Measurements from ENCODE around the gene LYRM9.
A peak's percentile ranks its signal among the peaks of the same experiment; 100 is the strongest.
"Not testable (repeated sequence)": the region's sequence is repeated elsewhere in the genome, so short reads cannot be mapped to it uniquely, and the experiment has no call there.

The LYRM9 gene

DNA sequence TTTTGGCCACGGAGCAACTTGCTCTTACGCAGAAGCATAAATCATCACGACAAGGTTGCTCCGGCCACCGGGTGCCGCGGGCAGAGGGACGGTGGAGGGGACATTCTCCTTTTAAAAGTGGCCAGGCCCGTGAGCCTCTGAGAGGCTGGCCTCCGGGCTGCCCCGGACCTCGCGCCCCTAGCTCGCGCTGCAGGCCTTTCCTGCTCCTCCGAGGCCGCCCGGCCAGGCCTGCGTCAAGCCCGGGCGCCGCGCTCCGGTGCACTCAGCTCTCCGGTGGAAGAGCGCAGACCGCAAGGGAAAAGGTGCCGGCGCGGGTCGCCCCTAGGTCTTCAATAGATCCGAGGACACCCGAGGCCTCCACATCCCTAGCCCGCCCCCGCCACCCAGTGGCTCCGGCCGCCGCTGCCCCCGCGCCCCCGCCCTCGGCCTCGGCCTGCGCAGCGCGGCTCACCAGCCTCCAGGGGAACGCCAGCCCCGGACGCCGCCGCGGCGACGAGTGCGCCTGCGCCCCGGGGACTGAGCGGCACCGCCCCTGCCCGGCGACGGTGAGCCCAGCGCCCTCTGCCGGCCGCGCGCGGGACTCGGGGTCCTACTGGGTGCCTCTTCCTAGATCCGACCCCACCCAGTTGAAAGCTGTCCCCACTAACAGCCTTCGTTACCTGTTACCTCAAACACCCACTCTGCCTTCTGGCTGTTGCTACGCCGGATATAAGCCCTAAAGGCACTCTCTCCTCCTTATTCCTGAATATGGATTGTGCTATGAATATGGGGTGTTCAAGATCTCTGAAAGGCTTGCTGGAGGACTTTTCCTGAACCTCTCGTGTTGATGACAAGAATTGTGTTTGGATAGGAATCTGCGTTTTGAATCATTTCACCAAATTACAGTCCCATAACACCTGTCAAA is at the start of gene LYRM9:
LYRM9 (minus strand) TSS at position 500 of the 904 bp plus-strand sequence. CDS start 10,671 bp downstream, outside the sequence.
- peak; percentile 31 for DNase-seq

DNA sequence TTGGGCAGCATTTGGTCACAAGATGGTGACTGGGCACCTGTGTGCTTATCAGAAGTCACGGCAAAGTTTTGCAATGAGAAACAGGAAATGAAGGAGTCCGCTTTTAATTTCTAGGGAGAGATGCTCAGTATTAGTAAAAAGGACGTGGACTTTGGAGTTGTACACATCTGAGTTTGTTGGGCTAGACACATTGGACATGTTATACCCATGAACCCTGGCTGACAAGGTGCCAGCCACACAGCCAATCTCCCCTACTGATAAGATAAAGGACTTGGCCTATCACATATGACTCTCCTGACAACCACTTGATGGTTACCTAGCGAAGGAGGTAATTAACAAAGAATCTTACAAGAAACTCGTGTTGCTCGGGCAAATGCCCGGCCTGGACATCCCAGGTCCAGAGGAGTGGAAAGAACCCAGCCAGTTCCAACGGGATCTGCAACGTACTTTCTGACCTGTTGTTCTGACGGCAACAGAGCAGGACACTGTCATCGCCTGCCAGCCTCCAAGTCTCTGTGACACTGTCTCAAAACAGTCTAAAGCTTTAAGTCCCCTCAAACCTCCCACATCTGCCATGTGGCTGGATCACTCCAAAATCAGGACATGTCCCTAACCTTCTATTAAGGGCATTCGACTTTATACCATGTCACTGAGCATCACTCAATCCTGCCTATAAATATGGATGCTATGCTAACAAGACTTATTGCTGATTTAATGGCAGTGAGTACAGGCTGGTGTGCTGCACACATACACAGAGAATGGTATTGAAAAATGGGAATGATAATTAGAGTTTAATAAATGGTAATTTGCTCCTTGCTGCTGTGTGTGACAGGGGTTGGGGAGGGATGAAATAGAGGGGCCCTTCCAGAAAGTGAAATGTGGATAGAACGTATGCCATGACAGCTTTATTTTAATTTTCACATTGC is 47.6 kb upstream of the LYRM9 start:
- DNase-seq, result no peak

- DNase-seq, result no peak
Observed at GRCh38 chr17:27939474-27940465, 46.6 kb upstream of the LYRM9 start.

GRCh38 chr17:27938864-27939263 is 45.7 kb upstream of the LYRM9 start:
- DNase-seq, result no peak

- no peak for DNase-seq
Observed at GRCh38 chr17:27938241-27938640, 45.1 kb upstream of the LYRM9 start.

DNA sequence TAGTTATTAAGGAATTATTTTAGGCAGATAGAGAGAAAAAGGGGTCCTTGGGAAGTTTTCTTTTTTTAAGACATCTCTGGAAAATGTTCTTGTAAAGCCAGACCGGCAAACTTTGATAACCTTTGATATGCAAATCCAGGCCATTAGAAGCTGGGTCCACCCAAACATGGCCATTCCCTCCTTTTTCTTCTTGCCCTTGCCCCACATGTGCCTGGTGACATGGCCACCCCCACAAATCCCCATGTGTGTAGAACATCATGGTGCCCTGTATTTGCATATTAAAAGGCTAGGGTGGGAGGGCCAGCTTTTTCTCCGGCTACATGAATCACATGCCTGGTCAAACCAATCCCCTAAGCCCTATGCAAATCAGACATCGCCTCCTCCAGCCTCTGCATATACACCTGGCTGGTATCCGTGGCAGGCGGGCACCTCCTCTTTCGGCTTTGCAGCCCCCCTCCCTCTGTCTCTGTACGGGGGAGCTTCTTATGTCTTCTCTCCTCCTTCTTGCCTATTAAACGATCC is 43.9 kb upstream of the LYRM9 start:
- DNase-seq, result no peak

- DNase-seq, result no peak
Observed at GRCh38 chr17:27930000-27930399, 36.8 kb upstream of the LYRM9 start.

- DNase-seq, result no peak
Observed at GRCh38 chr17:27928587-27928986, 35.4 kb upstream of the LYRM9 start.

- DNase-seq, result no peak
Observed at GRCh38 chr17:27927781-27928180, 34.6 kb upstream of the LYRM9 start.

DNA sequence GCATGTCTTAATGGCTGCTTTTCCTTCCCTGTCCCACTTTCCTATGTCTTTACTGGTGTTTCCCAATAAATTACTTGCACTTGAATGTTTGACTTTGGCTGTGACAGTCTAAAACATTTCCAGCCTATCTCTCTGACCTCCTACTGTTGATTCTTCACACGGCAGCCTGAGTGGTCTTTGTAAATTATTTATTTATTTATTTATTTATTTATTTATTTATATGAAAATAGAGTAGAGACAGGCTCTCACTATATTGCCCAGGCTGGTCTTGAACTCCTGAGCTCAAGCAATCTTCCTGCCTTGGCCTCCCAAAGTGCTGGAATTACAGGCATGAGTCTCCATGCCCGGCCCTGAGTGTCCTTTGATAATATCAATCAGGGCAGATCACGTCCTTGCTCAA is 28.4 kb upstream of the LYRM9 start:
- DNase-seq, result no peak

GRCh38 chr17:27921077-27921476 is 27.9 kb upstream of the LYRM9 start:
- DNase-seq, result no peak

- DNase-seq, result no peak
Observed at GRCh38 chr17:27920569-27920968, 27.4 kb upstream of the LYRM9 start.

DNA sequence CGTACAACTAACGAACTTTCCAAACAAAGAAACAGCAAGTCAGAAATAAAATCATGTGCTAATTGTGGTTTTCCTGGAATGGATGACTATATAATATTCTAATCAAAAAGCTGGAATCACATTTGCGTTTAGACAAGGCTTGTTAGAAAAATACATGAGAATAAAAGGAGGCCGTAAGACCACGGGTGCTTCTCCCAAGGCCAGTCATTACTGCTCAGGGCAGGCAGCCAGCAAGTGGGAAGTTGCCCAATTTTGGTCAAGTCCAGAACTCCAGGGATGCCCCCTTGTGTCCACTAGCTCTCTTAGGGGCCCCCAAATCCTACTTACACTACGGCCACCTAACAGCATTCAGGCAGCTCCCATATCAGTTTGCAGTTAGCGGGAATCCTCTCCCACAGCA is 25.9 kb upstream of the LYRM9 start:
- no peak for DNase-seq

DNA sequence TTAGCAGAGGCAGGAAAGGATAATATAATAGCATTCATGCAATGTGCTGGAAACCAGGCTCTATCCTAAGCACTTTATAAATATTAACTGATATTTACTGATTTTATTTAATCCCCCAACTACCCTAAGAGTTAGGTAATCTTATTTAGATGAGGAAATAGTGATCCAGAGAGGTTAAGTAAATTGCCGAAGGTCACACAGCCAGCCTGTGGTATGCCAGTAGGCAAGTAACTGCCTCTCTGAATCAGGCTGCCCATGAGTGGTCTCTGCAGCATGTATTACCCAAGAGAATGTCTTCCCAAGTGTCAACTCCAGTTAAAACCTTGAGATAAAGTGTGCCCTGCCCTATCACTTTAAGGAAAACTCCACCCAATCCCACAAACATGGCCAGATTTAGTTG is 25.3 kb upstream of the LYRM9 start:
- DNase-seq, result no peak

DNA sequence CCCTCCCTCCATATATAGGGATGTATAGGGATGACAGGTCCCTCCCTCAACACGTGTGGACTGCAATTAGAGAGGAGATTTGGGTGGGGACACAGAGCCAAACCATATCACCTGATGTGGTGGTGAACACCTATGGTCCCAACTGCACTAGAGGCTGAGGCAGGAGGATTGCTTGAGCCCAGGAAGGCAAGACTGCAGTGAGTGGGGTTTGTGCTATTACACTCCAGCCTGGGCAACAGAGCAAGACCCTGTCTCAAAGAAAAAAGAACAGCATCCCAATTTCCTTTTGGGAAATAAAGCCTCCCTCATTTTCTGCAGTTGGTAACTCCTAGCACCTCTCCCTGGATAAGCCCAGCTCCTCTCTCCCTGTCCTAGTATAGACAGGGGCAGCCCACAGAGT is 23.8 kb upstream of the LYRM9 start:
- no peak for DNase-seq

DNA sequence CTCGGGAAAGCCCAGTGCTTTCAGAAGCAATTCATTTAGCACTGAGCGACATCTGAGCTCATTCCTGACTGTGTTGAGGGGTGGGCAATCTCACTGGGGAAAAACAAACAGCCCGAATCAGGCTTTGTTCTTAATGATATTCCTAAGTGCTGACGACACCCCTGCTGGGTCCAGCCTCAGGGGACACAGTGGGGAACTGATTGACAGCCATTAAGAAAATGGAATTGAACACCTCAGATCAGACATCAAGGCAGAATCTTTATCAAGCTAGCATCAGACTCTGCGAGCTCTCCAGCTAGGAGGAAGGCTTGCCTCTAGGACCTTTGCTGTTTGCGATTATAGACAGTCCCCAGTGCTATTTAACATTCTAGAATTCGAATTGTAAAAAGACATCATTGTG is 22.5 kb upstream of the LYRM9 start:
- DNase-seq, result no peak

DNA sequence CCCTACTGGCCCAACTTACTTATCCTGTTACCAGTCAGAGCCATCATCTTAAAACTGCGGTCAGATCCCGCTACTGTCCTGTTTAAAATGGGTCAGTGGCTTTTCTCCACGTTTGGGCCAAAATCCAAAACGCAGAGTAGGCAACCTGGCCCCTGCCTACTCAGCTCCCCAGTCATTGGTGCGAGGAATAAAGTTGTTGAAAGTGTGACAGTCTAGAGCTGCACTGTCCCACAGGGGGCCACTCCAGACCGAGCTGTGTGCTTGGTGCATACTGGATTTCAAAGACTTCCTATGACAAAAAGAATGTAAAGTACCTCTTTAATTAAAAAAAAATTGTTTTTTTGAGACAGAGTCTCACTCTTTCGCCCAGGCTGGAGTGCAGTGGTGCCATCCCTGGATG is 21.2 kb upstream of the LYRM9 start:
- DNase-seq, result no peak

GRCh38 chr17:27912964-27913363 is 19.8 kb upstream of the LYRM9 start:
- DNase-seq, result no peak

GRCh38 chr17:27912299-27912698 is 19.1 kb upstream of the LYRM9 start:
- not testable (repeated sequence) for DNase-seq

- DNase-seq, result no peak
Observed at GRCh38 chr17:27907976-27908558, 14.9 kb upstream of the LYRM9 start.

GRCh38 chr17:27906623-27907022 is 13.5 kb upstream of the LYRM9 start:
- DNase-seq, result no peak

DNA sequence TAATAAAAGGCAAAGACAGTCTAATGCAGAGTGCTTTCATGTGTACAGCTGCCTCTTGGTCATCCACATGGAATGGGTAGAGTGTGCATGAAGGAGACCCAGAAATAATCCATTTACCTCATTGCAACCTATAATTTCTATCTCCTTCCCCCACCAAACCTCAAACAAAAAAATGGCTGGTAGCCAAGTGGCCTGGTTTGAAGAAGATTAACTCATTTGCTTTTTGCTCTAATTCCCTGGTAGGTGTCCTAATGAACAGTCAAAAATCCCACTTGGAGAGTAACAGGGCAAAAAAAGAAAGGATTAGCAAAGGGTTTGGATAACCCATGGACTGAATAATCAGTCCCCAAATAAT is 13.0 kb upstream of the LYRM9 start:
- DNase-seq, result no peak

All from amniotic stem cell (primary cell).